OCI-LY1 (cell line): ENCODE results near the gene LIPC.

Experiments used
- H2AFZ ChIP-seq: fragments of 200-600 bp; sonication (generic), shearing (Covaris generic); 2 replicates; pipeline ENCODE4 v1.6.0; 2014; ENCODE audit warnings: antibody characterized with exemption, mild to moderate bottlenecking, low read length
- H3F3A ChIP-seq: fragments of 200-600 bp; sonication (generic), shearing (Covaris generic); 2 replicates; pipeline ENCODE4 v1.6.0; 2014; ENCODE audit warnings: mild to moderate bottlenecking, antibody characterized with exemption, low read length, moderate library complexity; ENCODE audit not compliant: insufficient read depth
- H3K27ac ChIP-seq: fragments of 200-600 bp; sonication (generic); 2 replicates; pipeline ENCODE4 v1.5.1; 2014; ENCODE audit warnings: low read length, mixed run types, mild to moderate bottlenecking, low read depth; ENCODE audit not compliant: poor library complexity, severe bottlenecking
- H3K27me3 ChIP-seq: fragments of 200-600 bp; sonication (generic); 2 replicates; pipeline ENCODE4 v1.6.0; 2014; ENCODE audit warnings: antibody characterized with exemption, mild to moderate bottlenecking, low read length, moderate library complexity; ENCODE audit not compliant: insufficient read depth
- H3K36me3 ChIP-seq: fragments of 200-600 bp; sonication (generic); 2 replicates; pipeline ENCODE4 v1.6.1; 2014; ENCODE audit warnings: mild to moderate bottlenecking, antibody characterized with exemption, low read length, moderate library complexity, mixed read lengths; ENCODE audit not compliant: insufficient read depth
- H3K4me1 ChIP-seq: fragments of 200-600 bp; sonication (generic); 2 replicates; pipeline ENCODE4 v1.5.1; 2014; ENCODE audit warnings: mild to moderate bottlenecking, low read length, moderate library complexity; ENCODE audit not compliant: insufficient read depth, severe bottlenecking
- H3K4me2 ChIP-seq: fragments of 200-600 bp; sonication (generic), shearing (Covaris generic); 2 replicates; pipeline ENCODE4 v1.6.1; 2014; ENCODE audit warnings: low read length
- H3K4me3 ChIP-seq: fragments of 200-600 bp; sonication (generic); 2 replicates; pipeline ENCODE4 v1.5.1; 2014; ENCODE audit warnings: low read length, low read depth, mild to moderate bottlenecking, mixed read lengths; ENCODE audit not compliant: poor library complexity, severe bottlenecking
- H3K79me2 ChIP-seq: fragments of 200-600 bp; shearing (Covaris generic); 2 replicates; pipeline ENCODE4 v1.6.1; 2016; ENCODE audit warnings: mixed run types, low read length, mixed read lengths; ENCODE audit not compliant: insufficient read depth
- H3K9ac ChIP-seq: fragments of 200-600 bp; sonication (generic), shearing (Covaris generic); 2 replicates; pipeline ENCODE4 v1.6.1; 2014; ENCODE audit warnings: mild to moderate bottlenecking, low read length, mixed read lengths
- H3K9me2 ChIP-seq: fragments of 200-600 bp; sonication (generic), shearing (Covaris generic); 2 replicates; pipeline ENCODE4 v1.6.1; 2014; ENCODE audit warnings: low read depth, mild to moderate bottlenecking, low read length, mixed read lengths
- H3K9me3 ChIP-seq: fragments of 200-600 bp; shearing (Covaris generic); 2 replicates; pipeline ENCODE4 v1.6.1; 2014; ENCODE audit warnings: low read length, mixed read lengths
- H4K20me1 ChIP-seq: fragments of 200-600 bp; sonication (generic), shearing (Covaris generic); 2 replicates; pipeline ENCODE4 v1.6.0; 2016; ENCODE audit warnings: mild to moderate bottlenecking, low read length; ENCODE audit not compliant: insufficient read depth
- EZH2 ChIP-seq: fragments of 200-600 bp; sonication (generic), shearing (Covaris generic); IDR thresholded peaks from 2 replicates; pipeline ENCODE4 v1.8.0; 2017; ENCODE audit warnings: borderline replicate concordance, mixed run types, mild to moderate bottlenecking, antibody characterized with exemption, low read length, moderate library complexity, mixed read lengths
- TF ChIP-seq, protein P1 (sequence below): fragments of 200-600 bp; sonication (generic), shearing (Covaris generic); IDR thresholded peaks from 2 replicates; pipeline ENCODE4 v1.5.1; 2017; ENCODE audit warnings: mild to moderate bottlenecking, antibody characterized with exemption, low read length, moderate library complexity, mixed read lengths

The LIPC gene

DNA sequence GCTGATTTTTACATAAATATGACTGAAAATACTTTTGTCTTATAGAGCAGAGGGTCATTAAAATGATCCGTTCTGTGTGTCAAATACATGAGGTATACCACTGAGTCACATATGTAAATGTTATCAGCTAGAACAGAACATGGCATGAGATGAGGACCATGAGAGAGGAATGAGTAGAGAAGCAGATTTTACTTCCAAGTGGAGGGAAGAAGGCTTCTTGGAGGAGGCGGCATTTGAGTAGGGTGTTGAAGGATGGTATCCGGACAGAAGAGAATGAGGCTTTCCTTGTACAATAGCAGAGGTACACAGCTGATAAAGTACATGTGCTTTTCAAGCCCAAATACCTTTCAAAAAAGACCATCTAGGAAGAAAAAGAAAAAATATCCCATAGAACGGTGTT lies 4.8 kb downstream of the LIPC start:
- no peak for TF ChIP-seq EZH2
- TF ChIP-seq, protein P1, sequence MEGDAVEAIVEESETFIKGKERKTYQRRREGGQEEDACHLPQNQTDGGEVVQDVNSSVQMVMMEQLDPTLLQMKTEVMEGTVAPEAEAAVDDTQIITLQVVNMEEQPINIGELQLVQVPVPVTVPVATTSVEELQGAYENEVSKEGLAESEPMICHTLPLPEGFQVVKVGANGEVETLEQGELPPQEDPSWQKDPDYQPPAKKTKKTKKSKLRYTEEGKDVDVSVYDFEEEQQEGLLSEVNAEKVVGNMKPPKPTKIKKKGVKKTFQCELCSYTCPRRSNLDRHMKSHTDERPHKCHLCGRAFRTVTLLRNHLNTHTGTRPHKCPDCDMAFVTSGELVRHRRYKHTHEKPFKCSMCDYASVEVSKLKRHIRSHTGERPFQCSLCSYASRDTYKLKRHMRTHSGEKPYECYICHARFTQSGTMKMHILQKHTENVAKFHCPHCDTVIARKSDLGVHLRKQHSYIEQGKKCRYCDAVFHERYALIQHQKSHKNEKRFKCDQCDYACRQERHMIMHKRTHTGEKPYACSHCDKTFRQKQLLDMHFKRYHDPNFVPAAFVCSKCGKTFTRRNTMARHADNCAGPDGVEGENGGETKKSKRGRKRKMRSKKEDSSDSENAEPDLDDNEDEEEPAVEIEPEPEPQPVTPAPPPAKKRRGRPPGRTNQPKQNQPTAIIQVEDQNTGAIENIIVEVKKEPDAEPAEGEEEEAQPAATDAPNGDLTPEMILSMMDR: no peak
- Histone ChIP-seq H3F3A (no peaks in the 10 kb centered on the region), H3K4me2 (no peak overlapping the region), H3K79me2 (no peaks in the 10 kb centered on the region), H3K9ac (no peak overlapping the region), H3K27me3 (no peaks in the 10 kb centered on the region), H3K9me3 (no peaks in the 10 kb centered on the region), H3K9me2 (no peaks in the 10 kb centered on the region), H4K20me1 (no peaks in the 10 kb centered on the region), H3K36me3 (no peaks in the 10 kb centered on the region), H2AFZ (no peak overlapping the region), H3K27ac (peak overlapping the region; percentile 51), H3K4me3 (no peak overlapping the region), H3K4me1 (peaks cover 97% of the 10 kb centered on the region)

DNA sequence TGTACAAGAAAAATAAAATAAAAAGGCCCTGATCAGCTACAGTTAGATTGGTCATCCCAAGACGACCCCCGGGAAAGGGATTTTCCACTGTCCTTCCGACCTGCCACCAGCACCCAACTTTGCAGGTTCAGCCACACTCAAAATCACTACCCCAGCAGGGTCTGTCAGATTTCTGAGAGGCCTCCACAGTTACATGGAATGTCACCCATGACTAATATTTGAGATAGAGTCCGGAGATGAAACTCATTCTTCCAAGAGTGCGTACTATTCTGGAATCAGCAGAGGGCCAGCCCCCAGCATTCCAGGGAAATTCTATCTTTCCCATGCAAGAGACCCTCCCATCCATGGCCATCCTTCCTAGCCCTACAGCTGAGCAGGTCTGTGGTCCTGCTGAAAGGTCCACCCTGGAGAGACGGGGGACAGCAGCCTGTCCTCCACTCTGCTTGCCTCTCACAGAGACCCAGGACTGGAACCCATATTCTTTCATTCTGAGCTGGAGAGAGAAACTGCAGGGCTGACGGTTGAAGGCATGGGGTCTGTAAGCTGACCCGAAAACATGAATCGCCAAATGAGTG lies 5.8 kb downstream of the LIPC start:
- H3K36me3 ChIP-seq: no peaks in the 10 kb centered on the region
- peaks cover 97% of the 10 kb centered on the region for H3K4me1 ChIP-seq
- no peak overlapping the region for H3K4me2 ChIP-seq
- H3K9ac ChIP-seq: 0 out of 2 replicates have a peak overlapping the region, but pooled peaks have one; percentile 16
- H3K79me2 ChIP-seq: no peaks in the 10 kb centered on the region
- H3K9me2 ChIP-seq: no peaks in the 10 kb centered on the region
- H2AFZ ChIP-seq: no peak overlapping the region
- no peak overlapping the region for H3K4me3 ChIP-seq
- H3K9me3 ChIP-seq: no peaks in the 10 kb centered on the region
- H3K27ac ChIP-seq: peak overlapping the region; percentile 51
- H3K27me3 ChIP-seq: no peaks in the 10 kb centered on the region
- TF ChIP-seq EZH2: no peak
- TF ChIP-seq, protein P1: no peak
- H3F3A ChIP-seq: no peaks in the 10 kb centered on the region
- H4K20me1 ChIP-seq: no peaks in the 10 kb centered on the region

DNA sequence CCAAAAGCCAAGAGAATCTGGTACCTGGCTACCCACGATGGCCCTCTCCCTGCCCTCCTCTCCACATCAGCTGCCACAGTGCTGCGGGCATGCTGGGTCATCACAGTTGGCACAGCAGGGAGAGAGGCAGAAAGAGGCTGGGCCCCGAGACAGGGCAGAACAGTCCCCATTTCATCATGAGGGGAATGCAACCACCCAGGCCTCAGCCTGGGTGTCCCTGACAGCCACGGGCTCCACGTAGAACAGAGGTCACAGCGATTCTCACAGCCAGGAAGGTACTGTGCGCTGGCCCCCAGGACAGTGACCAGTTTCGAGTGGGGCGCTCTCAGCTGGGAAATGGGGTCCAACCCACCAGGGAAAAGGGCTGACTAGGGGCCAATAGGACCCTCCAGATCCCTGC lies 6.3 kb downstream of the LIPC start:
- Histone ChIP-seq H4K20me1 (no peaks in the 10 kb centered on the region), H3K4me1 (peaks cover 97% of the 10 kb centered on the region), H2AFZ (no peak overlapping the region)

More for the DNA sequence above, 6.3 kb downstream of the LIPC start:
- no peak overlapping the region for H3K4me2 ChIP-seq
- H3K9ac ChIP-seq: peak overlapping the region; percentile 16; the same call in 1 of the 2 replicates
- H3K9me3 ChIP-seq: no peaks in the 10 kb centered on the region
- no peaks in the 10 kb centered on the region for H3K27me3 ChIP-seq
- H3K9me2 ChIP-seq: no peaks in the 10 kb centered on the region
- no peak overlapping the region for H3K4me3 ChIP-seq
- TF ChIP-seq, protein P1: no peak
- no peak for TF ChIP-seq EZH2
- no peaks in the 10 kb centered on the region for H3K36me3 ChIP-seq
- H3F3A ChIP-seq: no peaks in the 10 kb centered on the region
- H3K27ac ChIP-seq: peak overlapping the region; percentile 51
- H3K79me2 ChIP-seq: no peaks in the 10 kb centered on the region
